ENCODE measurements around the gene NRP1.

DNA sequence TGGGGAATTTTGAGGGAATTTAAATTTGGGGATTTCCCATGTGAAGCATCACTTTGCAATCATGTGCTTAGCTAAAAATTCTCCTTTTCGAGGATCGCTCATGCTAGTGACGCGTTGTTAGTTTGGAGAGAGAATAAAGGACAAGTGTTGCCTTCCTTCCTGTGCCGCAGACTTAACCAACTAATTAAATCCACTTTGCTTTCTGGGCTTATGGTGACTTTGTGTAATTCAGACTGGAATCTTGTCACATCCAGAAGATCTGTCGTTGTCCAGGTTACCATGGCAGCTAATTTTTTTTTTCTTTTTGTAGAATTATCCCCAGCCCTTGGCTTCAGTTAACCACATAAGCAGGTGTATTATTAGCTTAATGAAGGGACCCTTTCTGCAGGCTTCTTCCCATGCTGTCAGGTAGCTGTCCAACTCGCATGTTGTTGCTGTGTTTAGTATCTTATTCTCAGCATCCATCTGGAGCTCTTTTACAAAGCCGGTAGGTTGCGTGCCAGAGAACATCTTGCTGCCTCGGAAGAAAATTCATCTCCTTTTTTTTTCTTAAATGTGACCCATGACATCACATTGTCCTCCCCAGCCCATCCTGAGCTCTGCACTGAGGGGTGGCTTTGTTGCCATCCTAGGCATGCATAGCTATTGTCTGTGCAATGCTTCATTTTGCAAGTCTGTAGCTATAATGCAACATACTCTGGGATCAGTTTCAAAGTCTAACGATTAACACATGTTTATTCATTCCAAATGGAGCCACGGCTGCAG lies 47.2 kb upstream of the NRP1 start:
- TF ChIP-seq, protein P1, sequence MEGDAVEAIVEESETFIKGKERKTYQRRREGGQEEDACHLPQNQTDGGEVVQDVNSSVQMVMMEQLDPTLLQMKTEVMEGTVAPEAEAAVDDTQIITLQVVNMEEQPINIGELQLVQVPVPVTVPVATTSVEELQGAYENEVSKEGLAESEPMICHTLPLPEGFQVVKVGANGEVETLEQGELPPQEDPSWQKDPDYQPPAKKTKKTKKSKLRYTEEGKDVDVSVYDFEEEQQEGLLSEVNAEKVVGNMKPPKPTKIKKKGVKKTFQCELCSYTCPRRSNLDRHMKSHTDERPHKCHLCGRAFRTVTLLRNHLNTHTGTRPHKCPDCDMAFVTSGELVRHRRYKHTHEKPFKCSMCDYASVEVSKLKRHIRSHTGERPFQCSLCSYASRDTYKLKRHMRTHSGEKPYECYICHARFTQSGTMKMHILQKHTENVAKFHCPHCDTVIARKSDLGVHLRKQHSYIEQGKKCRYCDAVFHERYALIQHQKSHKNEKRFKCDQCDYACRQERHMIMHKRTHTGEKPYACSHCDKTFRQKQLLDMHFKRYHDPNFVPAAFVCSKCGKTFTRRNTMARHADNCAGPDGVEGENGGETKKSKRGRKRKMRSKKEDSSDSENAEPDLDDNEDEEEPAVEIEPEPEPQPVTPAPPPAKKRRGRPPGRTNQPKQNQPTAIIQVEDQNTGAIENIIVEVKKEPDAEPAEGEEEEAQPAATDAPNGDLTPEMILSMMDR (IDR thresholded peaks at IDR 0.05), result no peak
- TF ChIP-seq POLR2A (IDR thresholded peaks at IDR 0.05) (no peak), EP300 (IDR thresholded peaks at IDR 0.05) (no peak)
